NCI-H1092 treated with DMSO at 0.1 percent for 48 hours (cell line): Measurements from ENCODE around the gene ALG9.
A peak's percentile ranks its signal among the peaks of the same experiment; 100 is the strongest.

Experiments
- DNase-seq: peaks from one replicate; lab custom pipeline; 2025; lab: John Stamatoyannopoulos, UW

The ALG9 gene

DNA sequence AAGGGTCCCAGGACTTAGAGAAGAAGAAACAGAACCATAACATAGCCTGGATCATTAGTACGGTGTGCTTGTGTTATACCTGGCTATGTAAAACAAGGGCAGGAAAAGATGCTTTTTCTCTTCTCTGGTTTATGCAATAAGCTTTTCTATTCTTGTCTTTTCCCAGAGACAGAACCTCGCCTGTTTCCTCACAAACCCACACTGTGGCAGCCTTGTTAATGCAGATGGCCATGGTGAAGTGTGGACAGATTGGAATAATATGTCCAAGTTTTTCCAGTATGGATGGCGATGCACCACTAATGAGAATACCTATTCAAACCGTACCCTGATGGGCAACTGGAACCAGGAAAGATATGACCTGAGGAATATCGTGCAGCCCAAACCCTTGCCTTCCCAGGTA, 10.8 kb upstream of the ALG9 start:
- no peak for DNase-seq

DNA sequence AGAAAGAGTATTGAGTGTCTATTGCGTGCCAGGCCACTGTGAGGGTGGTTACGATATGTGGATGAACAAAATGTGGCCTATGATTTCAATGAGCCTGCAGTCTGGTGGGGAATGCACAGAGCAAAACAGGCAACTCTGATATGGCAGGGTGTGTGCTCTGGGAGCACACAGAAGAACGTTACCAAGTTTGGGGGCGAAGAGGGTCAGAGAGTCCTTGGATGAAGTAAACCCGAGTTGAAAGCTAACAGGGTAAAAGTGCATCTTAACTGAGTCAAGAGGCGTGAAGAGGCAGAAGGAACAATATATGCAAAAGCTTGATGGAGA, 8.2 kb upstream of the ALG9 start:
- DNase-seq = peak; percentile 35

DNA sequence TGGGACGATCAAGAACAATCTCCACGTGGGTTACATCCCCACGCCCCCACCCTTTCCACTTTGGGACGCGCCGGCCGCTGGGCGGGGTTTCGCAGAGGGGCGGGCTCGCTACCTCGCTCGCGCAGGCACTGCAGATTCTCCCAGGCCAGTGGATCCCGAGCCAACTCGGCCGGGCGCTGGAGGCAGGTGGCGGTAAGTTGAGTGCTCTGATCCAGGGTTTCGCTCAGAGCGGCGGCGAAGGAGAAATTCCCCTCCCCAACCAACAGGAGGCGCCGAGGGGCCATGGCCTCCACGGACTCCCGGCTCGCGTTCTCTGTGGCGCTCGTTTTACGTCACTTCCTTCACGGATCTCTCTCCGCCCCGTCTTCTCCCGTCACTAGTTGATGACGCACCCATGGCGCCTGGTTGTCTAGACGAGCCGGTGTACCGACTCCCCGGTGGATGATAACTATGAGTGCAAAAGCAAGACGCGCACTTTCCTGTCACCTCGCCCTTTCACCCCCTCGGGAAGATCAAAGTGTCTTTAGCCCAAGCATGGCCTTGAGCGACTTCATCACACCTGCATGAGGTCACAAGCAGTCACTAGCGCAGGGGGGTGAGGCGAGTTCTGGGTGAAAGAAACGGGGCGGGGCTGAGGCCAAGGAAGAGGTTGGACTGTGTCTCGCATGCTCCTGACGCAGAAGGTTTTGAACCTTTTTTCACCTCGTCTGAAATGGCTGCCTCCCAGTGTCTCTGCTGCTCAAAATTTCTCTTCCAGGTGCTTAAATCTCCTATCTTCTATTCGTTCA, 7.7 kb upstream of the ALG9 start, which contains the start of the genes CFAP68 and FDXACB1:
CFAP68 (plus strand) TSS at position 693 of the 788 bp plus-strand sequence; CDS start at position 713, 20 bp downstream.
FDXACB1 (minus strand) TSS at position 317 of the 788 bp plus-strand sequence; CDS start at position 284, 33 bp downstream.
- peak; percentile 99 for DNase-seq

DNA sequence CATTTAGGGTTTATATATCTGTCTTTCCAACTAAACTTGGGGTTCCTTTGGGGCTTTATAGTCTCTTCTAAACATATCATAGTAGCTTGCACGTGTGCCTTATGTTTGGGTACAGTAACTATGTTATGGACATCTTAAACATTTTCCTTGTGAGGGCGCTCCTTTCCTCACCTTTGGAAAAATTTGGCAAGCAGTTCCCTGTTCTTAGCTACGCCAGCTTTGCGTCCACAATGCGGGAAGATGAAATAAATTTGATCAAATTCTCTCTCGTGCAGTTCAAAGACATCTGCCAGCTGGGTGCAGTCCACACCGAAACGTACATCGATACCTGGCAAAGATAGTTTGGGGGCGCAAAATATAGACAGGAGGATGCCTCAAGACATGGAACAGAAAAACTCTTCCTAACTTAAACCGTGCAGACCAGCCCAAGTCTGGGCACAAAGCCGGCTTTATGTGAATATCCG, 7.0 kb upstream of the ALG9 start:
- DNase-seq = no peak

DNA sequence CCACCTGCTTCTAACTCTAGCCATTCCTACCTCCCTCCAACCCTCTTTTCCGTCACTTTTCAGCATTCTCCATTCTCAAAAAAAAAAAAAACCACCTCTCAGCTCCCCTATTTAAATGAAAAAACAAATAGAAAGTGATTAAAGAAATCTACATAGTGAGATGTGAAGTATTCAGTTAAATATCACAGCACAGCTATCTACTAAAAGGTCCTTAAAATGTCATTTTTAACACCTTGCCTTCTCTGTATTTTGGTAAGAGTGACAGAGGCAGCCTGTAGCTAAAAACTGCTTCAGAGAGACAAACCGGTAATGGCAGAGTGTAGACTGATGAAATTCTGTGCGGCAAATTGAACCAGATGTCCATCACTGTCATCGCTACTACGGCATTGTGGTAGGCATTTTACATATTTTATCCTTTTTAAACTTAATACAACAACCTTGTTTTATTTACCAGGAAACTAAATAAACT, 346 bp upstream of the ALG9 start:
- DNase-seq = peak; percentile 55

DNA sequence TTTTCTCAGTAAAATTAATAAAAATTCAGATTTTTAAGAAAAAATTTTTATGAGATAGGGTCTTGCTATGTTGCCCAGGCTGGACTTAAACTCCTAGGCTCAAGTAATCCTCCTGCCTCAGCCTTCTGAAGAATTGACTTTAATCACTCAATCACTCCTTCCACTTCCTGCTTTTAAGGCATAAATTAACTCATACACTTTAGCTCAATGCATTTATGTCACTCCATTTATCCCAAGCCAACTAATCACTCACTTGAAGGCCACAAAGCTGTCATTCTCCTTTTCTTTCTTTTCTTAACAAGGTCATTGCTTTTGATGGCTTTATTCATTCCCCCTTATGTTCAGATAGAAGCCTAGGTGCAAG, 877 bp downstream of the ALG9 start:
- DNase-seq = no peak

DNA sequence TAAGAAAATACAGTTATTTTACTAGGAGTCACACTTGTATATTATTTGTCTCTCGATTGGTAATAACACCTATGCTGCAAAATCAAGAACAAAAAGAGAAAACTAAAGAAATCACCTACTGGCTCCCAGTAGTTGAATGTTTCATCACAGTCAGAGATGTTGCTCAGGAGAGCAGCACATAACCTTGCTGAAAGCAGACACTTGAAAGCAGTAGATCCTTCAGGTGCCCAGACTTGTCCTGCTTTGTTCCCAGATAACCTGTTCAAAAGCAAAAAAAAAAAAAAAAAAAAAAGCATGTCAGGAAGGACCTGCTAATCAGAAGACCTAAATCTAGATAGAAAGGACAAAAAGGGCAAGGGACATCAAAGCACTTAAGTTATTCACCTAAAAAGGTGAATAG, 1.3 kb downstream of the ALG9 start:
- no peak for DNase-seq

DNA sequence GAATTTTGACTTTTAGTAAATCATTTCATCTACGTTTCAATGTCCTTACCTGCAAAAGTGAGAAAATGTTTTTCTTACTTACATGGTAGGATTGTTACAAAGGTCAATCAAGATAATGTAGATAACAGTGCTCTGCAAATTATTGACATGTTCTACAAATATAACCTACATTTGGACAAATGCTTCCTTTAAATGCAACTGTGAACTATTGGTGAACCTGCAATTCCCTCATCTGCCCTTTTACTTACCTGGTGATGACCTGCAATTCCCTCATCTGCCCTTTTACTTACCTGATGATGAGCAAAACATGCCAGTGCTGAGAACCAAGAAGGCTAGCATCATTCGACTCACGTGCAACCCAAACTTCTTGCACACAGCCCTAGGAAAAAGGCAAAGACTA, 11.1 kb downstream of the ALG9 start:
- no peak for DNase-seq

DNA sequence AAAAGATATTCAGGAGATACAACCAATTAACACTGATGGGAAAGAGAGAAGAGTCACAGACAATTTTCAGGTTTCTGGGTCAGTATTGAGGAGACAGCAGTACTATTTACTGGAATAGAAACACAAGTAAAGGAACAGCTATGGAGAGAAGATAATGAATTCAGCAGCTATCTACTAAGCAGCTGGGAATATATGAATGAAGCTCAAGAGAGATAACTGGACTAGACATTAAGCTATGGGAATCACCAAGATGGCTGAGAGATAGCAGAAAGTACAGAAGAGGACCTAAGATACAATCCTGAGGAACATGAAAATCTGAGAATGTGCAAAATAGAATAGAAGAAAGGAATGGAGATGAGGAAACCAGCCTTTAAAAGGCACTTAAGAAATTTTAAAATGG, 15.9 kb downstream of the ALG9 start:
- DNase-seq = no peak

DNA sequence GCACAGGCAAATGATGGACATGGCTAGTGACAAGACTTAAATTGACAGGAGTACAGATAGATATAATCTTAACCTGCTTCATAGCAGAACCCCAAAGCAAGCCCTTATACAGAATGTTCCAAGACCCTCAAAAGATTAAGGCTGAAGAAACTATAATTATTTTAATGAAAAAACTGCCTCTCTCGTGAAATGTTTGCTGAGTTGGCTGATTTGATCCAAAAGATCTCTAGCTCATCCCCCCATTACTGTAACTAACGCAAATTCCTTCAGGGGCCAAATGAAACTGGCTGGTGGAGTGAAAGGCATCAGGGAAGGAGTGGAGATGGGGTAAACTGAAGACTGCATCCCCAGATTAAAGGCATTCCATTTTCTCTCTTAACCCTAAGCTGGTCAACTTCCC, 19.3 kb downstream of the ALG9 start:
- no peak for DNase-seq

DNA sequence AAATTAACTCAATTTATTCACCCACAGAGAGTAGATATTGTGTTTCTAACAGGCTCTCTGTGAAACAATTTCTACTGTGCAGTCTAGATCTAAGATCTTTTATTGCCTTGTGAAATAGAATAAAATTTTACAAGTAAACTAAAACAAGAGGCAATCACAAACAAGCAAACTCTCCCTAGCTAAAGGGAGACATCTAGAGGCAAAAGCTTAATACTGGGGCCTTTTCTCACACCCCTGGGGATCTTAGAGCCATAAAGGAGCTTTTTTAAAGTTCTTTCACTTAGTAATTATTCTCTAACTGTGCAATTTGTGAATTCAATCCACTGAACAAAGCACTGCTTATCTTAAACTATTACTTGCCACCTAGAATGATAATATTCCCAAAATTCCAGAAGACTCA, 19.7 kb downstream of the ALG9 start:
- DNase-seq = no peak

DNA sequence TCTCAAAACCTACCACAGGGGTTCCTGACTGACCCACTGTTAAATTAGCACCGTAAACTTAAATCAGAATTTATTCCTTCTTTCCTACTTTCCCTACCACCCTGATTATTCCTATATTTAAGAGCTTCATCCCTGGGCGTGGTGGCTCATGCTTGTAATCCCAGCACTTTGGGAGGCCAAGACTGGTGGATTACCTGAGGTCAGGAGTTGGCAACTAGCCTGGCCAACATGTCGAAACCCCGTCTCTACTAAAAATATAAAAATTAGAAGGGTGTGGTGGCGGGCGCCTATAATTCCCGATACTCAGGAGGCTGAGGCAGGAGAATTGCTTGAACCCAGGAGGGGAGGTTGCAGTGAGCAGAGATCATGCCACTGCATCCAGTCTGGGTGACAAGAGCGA, 20.3 kb downstream of the ALG9 start:
- DNase-seq = no peak

DNA sequence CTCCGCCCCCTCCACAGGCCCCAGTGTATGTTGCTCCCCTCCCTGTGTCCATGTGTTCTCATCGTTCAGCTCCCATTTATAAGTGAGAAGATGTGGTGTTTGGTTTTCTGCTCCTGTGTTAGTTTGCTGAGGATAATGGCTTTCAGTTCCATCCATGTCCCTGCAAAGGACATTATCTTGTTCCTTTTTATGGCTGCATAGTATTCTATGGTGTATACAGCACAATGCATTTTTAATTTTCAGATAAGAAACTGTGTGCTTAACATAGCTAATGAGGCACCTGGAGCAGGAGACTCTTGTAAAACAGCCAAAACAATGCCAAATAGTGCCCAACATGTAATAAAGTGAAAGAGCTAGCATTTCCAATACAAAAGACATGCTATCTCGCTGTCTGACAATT, 21.8 kb downstream of the ALG9 start:
- DNase-seq = no peak

DNA sequence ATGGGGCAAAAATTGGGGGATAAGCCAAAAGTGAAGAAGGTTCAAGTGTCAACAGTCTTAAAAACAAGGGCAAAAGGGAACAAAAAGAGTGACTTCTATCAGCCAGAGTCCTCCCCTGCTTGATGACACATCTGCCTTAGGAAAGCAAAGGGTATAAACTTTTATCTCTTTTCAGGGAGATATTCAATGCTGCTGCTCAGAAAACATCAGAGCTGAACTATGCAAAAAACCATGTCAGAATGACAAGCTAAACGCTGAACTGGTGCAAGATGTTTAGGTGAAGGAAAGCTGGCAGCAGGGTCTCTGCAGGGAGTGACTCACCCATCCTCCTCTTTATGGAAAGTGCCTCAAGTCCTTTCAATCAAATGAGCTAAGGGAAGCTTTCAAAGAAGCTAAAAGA, 24.7 kb downstream of the ALG9 start:
- DNase-seq = no peak

DNA sequence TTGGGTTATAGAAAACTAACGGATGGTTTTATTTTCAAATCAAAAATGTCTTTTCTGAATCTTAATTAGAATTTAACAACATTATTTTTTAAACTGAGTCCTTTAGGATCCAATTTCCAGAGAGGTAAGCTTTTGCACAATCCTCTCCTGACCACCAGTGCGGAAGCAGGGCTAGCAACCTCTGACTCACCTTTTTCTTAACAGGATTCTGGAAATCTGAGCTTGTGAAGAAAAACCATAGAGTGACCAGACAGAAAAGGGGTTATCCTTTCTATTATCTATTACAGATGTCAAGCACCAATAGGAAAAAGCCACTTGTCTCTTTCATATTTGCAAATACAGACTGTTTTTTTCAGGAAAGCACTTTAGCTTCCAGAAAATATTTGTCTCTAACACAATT, 25.3 kb downstream of the ALG9 start:
- DNase-seq = no peak

DNA sequence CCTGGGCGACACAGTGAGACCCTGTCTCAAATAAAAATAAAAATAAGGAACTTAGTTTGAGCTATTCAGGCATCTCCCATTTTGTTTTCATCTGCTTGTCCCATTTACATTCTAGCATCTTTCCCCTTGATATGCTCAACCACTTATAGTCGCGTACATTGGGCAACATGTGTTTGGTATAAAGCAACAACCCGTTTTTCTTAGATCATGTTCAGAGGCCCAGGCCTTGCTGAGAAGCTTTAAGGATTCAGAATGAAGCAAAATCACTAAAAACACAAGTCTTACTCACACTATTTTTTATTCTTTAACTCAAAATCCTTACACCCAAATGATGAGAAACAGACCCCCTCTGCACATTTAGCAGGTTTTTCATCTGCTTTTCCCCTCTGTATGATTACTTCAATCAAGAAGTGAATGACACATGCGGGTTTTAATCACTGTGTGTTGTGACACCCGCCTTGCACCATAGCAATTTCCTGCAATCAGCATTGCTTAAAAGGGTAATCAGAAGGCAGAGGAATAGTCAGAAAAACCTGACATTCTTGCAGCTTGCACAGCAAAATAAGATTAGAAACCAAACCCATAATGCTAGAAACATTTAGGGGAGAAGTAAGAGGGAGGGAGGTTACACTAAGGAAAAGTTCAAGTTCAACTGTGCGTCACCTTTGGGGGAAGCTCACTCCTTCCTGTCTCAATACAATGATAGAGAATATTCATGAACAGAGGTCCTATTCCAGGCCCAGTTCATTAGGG, 25.9 kb downstream of the ALG9 start:
- no peak for DNase-seq

DNA sequence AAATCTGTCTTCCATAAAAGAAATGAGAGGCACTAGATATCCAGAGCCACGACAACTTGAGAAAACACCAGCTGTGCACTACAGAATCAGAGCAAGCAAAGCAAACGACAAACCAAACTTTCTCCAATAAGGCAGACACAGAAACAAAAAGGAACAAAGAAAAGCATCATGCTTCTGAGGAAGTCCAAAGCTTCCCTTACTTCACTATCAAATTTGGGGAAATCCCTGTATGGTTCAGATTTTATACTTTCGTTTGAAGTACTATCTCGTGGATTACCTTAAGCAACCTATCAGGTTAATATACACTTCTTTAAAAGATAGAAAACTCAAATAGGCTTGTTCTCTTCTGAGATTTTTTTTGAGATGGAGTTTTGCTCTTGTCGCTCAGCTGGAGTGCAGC, 27.7 kb downstream of the ALG9 start:
- DNase-seq = no peak

DNA sequence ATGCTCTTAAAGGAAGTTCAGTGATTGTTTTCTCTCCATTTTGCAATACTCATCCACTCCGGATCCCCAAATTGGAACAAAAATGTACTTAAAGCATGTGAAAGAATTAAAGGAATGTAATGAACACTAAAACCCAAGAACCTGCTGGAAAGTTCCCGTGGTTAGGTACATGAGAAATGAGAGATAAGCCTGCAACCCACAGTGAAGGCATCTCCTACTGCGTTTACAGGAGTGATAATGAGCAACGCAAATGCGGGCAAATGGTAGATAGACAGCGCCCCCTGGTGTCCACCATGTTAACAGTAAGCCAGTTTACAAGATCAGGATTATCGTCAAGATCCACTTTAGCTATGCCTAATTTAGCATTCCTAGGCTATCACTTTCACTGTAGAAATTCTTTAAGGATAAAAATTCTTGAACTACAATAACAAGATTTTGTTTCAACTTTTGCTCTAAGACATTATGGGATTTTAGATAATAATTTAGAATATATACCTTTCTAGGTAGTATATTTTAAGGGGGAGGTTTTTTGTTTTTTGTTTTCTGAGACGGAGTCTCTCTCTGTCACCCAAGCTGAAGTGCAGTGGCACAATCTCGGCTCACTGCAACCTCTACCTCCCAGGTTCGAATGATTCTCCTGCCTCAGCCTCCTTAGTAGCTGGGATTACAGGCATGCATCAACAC, 29.9 kb downstream of the ALG9 start:
- peak; percentile 80 for DNase-seq

DNA sequence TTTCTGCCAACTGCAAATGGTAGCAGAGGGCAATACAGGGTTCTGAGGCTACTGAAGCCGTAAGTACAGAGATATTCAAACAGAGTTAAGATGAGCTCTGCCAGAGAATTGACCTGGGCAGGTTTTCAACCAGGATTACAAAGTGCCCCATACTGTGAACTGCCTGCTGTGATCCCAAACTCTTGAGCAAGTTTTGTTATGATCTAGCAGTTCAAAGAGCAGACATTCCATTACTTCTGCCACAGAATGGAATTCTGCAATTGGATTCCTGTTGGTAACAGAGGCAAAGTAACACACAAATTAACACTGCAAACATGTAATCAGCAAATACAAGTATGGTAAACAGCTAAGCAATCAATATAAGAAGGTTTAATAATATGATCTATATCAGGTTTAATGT, 31.2 kb downstream of the ALG9 start:
- DNase-seq = no peak

DNA sequence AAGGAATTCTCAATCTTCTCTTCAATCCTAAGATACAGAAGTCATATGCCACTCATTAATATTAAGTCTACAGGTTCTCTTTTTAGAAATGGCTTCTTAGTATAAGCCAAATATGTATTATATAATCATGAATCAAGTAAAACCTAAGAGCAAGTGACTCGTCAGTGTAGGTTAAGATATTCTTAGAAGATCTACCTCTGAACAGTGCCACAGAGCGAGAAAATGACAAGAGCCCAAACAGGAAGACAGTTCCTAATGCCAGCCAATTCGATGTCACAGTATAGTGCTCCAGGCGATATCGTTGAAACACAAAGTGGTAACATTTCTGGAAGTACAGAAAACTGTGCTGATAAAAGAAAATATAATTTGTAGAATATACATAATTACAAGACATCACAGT, 33.3 kb downstream of the ALG9 start:
- DNase-seq = no peak

DNA sequence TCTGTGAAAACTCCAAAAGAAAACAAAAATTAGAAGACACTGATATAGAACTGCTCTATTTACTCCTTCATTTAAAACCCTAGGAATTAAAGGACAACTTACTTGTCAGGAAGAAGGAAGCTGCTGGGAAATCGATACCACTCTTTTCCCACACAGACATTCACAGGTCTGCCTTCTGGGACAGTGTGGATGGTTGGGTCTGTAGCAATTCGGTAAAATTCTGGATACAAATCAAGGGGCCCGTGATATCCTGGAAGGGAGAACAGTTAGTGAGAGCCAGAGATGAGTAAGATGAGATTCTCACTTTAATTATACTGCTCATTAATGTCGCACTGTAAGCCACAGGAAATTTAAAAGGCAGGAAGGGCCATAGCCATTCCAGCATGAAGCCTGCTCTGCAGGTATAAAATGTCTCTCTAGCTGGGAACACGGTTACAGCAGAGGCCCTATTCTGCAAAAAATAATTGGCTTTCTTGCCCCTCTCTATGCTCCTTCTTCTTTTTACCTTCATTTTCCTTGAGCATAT, 34.0 kb downstream of the ALG9 start:
- no peak for DNase-seq

DNA sequence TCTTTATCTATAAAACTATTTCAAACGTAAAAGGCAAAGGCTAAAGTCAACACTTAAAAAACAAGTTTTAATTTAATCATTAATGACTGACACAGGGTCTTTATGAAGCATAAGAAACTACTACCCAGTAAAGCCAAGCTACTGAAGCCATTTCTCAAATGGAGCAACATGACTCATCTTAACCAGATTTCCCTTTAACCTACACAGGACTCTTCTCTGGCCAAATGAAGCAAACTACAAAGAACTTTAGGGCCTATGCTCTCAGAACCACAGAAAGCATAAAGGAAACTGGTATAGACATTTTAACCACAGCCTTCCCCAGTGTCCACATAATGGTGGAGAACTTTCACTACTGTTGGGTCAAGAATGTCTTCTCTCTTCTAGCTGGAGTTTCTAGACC, 34.7 kb downstream of the ALG9 start:
- DNase-seq = no peak

DNA sequence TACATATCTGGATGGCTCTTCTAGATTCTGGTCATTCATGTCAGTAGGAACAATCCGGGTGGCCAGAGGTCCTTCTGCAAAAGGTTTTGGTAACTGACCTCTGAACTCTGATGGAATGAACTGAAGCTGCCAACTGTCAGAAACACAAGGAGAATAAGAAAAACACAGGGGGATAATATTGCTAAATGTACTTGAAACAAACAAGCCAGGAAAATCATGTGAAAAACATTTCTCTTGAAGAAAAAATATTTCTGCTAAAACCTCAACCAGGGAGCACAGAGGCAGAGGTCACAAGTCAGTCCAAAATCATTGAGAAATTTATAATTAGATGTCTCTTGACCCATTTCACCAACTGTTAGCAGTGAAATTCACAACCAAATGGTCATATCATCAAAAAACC, 35.2 kb downstream of the ALG9 start:
- no peak for DNase-seq
